A549 (cell line): ENCODE measurements around the gene TM9SF4. TPM values are rescaled to one million over a fixed set of nuclear protein-coding genes. Genes with fewer than 3 reads are reported as not detected.

ENCODE experiments used
- ATAC-seq, 2 experiments: fragments of 200-7000 bp in 1 of 2; fragments of >200 bp in 1 of 2; cut with Nextera tagmentation in 1 of 2; cut with Tn5 transposase in 1 of 2; 3 replicates each; pipeline versions ENCODE4 v1.8.0 to v1.9.1; 2018 to 2020; ENCODE audit warnings: mild to moderate bottlenecking in 1 of 2, moderate library complexity in 1 of 2
- CTCF ChIA-PET: fragments of 300-600 bp; sonication (Branson Sonifier 250); formaldehyde crosslinking; extraction: SDS; loops from one replicate; lab custom pipeline; 2021; ENCODE audit warnings: antibody characterized with exemption, inconsistent platforms; lab: Yijun Ruan, JAX
- POLR2A ChIA-PET: fragments of 350-600 bp; formaldehyde crosslinking; extraction: SDS; loops from one replicate; lab custom pipeline; 2021; ENCODE audit warnings: antibody characterized with exemption, inconsistent platforms; lab: Yijun Ruan, JAX
- DNase-seq, 2 experiments: peaks; one replicate each; pipeline versions ENCODE4 v3.0.0 to v3.0.0-alpha.2; 2011 to 2016; ENCODE audit warnings: low read depth in 1 of 2, low spot score in 1 of 2
- FAIRE-seq: peaks from 2 replicates; lab custom pipeline; 2011; peaks lifted over from hg19 to GRCh38; lab: Jason Lieb, UNC
- H3K27ac ChIP-seq, 2 experiments: fragments of >200 bp; sonication (Bioruptor Twin); formaldehyde crosslinking; 3 replicates each; pipeline ENCODE4 v1.5.1; 2016 to 2017
- H3K4me1 ChIP-seq: fragments of >200 bp; sonication (Bioruptor Twin); formaldehyde crosslinking; 3 replicates; pipeline ENCODE4 v1.6.1; 2016
- H3K4me2 ChIP-seq: fragments of >200 bp; sonication (Bioruptor Twin); formaldehyde crosslinking; 3 replicates; pipeline ENCODE4 v1.6.1; 2016
- H3K4me3 ChIP-seq: fragments of >200 bp; sonication (Bioruptor Twin); formaldehyde crosslinking; 3 replicates; pipeline ENCODE4 v1.5.1; 2016
- H3K9me3 ChIP-seq: fragments of >200 bp; sonication (Bioruptor Twin); formaldehyde crosslinking; 3 replicates; pipeline ENCODE4 v1.6.1; 2016
- CHD2 ChIP-seq: fragments of 150-350 bp; IDR thresholded peaks from 2 replicates; pipeline ENCODE4 v1.6.1; 2014; ENCODE audit warnings: low read length; ENCODE audit not compliant: partially characterized antibody
- CHD4 ChIP-seq: fragments of 200-600 bp; sonication (generic); IDR thresholded peaks from 2 replicates; pipeline ENCODE4 v1.6.1; 2016; ENCODE audit warnings: antibody characterized with exemption, mild to moderate bottlenecking, borderline replicate concordance
- EHMT2 ChIP-seq: fragments of 200-600 bp; sonication (generic); IDR thresholded peaks from 2 replicates; pipeline ENCODE4 v1.6.1; 2016; ENCODE audit warnings: antibody characterized with exemption, low read depth, mild to moderate bottlenecking, moderate library complexity
- FOSB ChIP-seq: fragments of 250-450 bp; sonication (Bioruptor Pico); IDR thresholded peaks from 2 replicates; pipeline ENCODE4 v1.5.0; 2020; ENCODE audit warnings: mild to moderate bottlenecking, moderate library complexity
- FOXS1 ChIP-seq: fragments of 250-450 bp; sonication (Bioruptor Pico); IDR thresholded peaks from 2 replicates; pipeline ENCODE4 v1.5.0; 2020; ENCODE audit warnings: mild to moderate bottlenecking, moderate library complexity
- JUN ChIP-seq, 2 experiments: fragments of >200 bp; sonication (Bioruptor Twin); formaldehyde crosslinking; IDR thresholded peaks; 2 replicates in 1 of 2; 3 replicates in 1 of 2; pipeline ENCODE4 v1.6.1; 2016 to 2017
- KDM5A ChIP-seq: fragments of 200-600 bp; sonication (generic); IDR thresholded peaks from 2 replicates; pipeline ENCODE4 v1.6.1; 2016; ENCODE audit warnings: antibody characterized with exemption, mild to moderate bottlenecking
- MAZ ChIP-seq: fragments of 150-350 bp; IDR thresholded peaks from 2 replicates; pipeline ENCODE4 v1.6.1; 2014; ENCODE audit warnings: antibody characterized with exemption, low read depth, low read length, borderline replicate concordance
- PHF8 ChIP-seq: fragments of 200-600 bp; sonication (generic); IDR thresholded peaks from 2 replicates; pipeline ENCODE4 v1.6.1; 2016; ENCODE audit warnings: low read depth, mild to moderate bottlenecking, antibody characterized with exemption, moderate library complexity, borderline replicate concordance
- RAD21 ChIP-seq, 2 experiments: fragments of >200 bp in 1 of 2; sonication (Bioruptor Twin) in 1 of 2; formaldehyde crosslinking in 1 of 2; IDR thresholded peaks in 1 of 2; conservative IDR thresholded peaks in 1 of 2; 2 replicates in 1 of 2; 3 replicates in 1 of 2; pipeline ENCODE4 v1.6.1; 2012 to 2018; ENCODE audit warnings: inconsistent platforms in 1 of 2
- RCOR1 ChIP-seq: fragments of 150-350 bp; IDR thresholded peaks from 2 replicates; pipeline ENCODE4 v1.6.1; 2014; ENCODE audit warnings: antibody characterized with exemption, low read length, low read depth
- SREBF2 ChIP-seq: fragments of 450-650 bp; IDR thresholded peaks from 2 replicates; pipeline ENCODE4 v1.6.1; 2014; ENCODE audit warnings: mild to moderate bottlenecking, moderate library complexity
- ZC3H11A ChIP-seq: fragments of 450-650 bp; IDR thresholded peaks from 2 replicates; pipeline ENCODE4 v1.6.1; 2014; ENCODE audit warnings: antibody characterized with exemption, mild to moderate bottlenecking
- ZFP36 ChIP-seq: fragments of 450-650 bp; IDR thresholded peaks from 2 replicates; pipeline ENCODE4 v1.6.1; 2014; ENCODE audit warnings: borderline replicate concordance; ENCODE audit not compliant: partially characterized antibody
- WGBS: methylation state at CpG from one replicate; pipeline ENCODE4 v1.1.6; 2017; ENCODE audit errors: missing lambda C conversion rate; 5-methylcytosine and 5-hydroxymethylcytosine counted together
- polyA plus RNA-seq, 4 experiments: library from polyadenylated mRNA; depleted of rRNA in 3 of 4; stranded (reverse); fragments of >200 nt; fragmentation: RNase III in 1 of 4; extraction: RNeasy Plus Mini Kit Qiagen cat#74134 plus additional on column Dnase treatment in 1 of 4; gene quantifications; 2 replicates in 3 of 4; 3 replicates in 1 of 4; pipeline ENCODE4 v1.2.3, GENCODE V29; 2011 to 2017
- TF ChIP-seq, protein P1 (sequence below): IDR thresholded peaks from 2 replicates; pipeline ENCODE4 v1.6.1; 2012
- TF ChIP-seq, protein P2 (sequence below): IDR thresholded peaks from 2 replicates; pipeline ENCODE4 v1.6.1; 2012; ENCODE audit warnings: low read depth, borderline replicate concordance
- TF ChIP-seq, protein P3 (sequence below): fragments of 250-450 bp; sonication (Bioruptor Pico); IDR thresholded peaks from 2 replicates; pipeline ENCODE4 v1.5.0; 2020; ENCODE audit warnings: low read depth, mild to moderate bottlenecking, moderate library complexity

TM9SF4 gene
- polyA plus RNA-seq, 2 of the 4 experiments (the other 2 are of a cell fraction) = 52.3 to 60.0 TPM

DNA sequence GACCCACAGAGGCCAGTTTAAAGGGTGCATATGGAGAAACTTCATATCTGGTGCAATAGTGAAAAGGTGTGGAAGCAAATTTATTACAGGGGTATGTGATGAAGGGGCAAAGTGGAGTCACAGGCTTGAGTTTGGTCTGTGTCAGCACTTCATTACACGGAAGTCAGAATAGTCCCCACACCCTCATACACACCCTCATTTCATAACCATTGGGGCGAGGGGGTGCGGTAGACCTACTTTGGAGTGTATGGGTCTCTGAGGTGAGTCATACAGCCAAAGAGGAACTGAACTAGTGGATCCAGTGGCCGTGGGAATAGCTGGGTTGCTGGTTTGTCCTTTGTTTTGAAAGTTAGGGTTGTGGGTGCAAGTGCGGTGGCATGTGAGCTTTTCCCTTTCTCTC lies 3.3 kb downstream of the TM9SF4 start:
- H3K4me3 ChIP-seq = no peak overlapping the region
- H3K4me2 ChIP-seq = no peak overlapping the region
- CTCF ChIA-PET = no interaction called here
- POLR2A ChIA-PET = no interaction called here
- no peaks in the 10 kb centered on the region for H3K9me3 ChIP-seq
- no peak for ATAC-seq
- TF ChIP-seq, protein P1, sequence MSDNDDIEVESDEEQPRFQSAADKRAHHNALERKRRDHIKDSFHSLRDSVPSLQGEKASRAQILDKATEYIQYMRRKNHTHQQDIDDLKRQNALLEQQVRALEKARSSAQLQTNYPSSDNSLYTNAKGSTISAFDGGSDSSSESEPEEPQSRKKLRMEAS = no peak
- TF ChIP-seq RCOR1 (no peak), ZC3H11A (no peak)
- no peak for DNase-seq
- WGBS = 93% methylated on average over 5 of the region's 5 CpGs
- FAIRE-seq = no peak
- peaks cover 10% of the 10 kb centered on the region; the same call in 2 of the 3 replicates for H3K4me1 ChIP-seq
- no peak overlapping the region for H3K27ac ChIP-seq

DNA sequence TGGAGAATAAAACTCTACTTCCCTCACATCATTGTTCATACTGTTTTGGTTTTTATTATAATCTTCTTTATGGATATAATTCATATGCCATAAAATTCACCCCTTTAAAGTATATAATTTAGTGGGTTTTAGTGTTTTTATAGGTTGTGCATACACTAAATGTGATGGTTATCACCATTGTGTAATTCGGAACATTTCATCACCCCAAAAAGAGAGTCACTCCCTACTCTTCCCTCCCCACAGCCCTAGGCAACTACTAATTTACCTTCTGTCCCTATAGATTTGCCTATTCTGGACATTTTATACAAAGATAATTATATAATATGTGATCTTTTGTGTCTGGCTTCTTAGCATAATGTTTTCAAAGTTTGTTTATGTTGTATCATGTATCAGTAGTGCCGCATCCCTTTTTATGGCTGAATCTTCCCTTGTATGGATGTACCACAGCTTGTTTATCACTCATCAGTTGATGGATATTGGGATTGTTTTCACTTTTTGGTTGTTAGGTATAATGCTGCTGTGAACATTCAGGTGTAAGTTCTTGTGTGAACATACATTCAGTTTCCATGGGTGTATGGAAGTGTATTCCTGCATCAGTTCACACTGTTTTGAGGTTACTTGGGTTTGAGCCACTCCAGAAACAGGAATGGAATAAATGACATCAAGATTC lies 4.2 kb downstream of the TM9SF4 start:
- FAIRE-seq = no peak
- H3K4me2 ChIP-seq = no peak overlapping the region
- peaks cover 10% of the 10 kb centered on the region; the same call in 2 of the 3 replicates for H3K4me1 ChIP-seq
- DNase-seq = no peak
- no peaks in the 10 kb centered on the region for H3K9me3 ChIP-seq
- no peak for ATAC-seq
- no peak overlapping the region for H3K27ac ChIP-seq
- no peak for TF ChIP-seq ZFP36
- TF ChIP-seq, all 56 proteins: peak for 0
- 92% methylated on average over 2 of the region's 2 CpGs for WGBS
- CTCF ChIA-PET = no interaction called here
- POLR2A ChIA-PET = no interaction called here
- no peak overlapping the region for H3K4me3 ChIP-seq

DNA sequence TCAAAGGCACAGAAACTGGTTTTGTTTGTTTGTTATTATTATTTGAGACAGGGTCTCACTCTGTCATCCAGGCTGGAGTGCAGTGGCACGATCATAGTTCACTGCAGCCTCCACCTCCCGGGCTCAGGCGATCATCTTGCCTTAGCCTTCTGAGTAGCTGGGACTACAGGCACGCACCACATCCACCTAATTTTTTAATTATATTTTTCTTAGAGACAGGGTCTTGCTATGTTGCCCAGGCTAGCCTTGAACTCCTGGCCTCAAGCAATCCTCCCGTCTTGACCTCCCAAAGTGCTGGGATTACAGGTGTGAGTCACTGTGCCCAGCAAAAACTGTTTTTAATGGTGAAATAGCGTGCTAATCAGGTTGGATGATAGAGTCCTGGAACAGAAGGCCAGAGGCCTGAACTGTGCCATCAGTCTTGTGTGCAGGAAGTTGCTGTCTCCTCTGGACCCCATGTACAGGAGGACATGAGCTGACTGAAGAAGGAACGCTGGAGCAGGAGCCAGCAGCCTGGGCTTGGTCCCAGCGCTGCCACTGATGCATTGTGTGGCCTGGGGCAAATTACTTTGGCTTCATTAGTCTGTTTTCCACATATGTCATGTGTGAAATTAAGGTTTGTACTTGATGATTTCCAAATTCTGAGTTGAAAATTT lies 4.9 kb downstream of the TM9SF4 start:
- no peak overlapping the region for H3K27ac ChIP-seq
- no peak for TF ChIP-seq EHMT2
- TF ChIP-seq MAZ = no peak
- no peak for TF ChIP-seq RAD21 (conservative IDR thresholded peaks at IDR 0.05 in 1 of 2, IDR thresholded peaks at IDR 0.05 in 1 of 2)
- no peak for TF ChIP-seq SREBF2
- TF ChIP-seq, protein P2, sequence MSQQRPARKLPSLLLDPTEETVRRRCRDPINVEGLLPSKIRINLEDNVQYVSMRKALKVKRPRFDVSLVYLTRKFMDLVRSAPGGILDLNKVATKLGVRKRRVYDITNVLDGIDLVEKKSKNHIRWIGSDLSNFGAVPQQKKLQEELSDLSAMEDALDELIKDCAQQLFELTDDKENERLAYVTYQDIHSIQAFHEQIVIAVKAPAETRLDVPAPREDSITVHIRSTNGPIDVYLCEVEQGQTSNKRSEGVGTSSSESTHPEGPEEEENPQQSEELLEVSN = no peak
- TF ChIP-seq CHD4 = no peak
- no peak for TF ChIP-seq KDM5A
- no peak for TF ChIP-seq CHD2
- no peak for TF ChIP-seq FOXS1 (CRISPR knock-in tag)
- TF ChIP-seq ZC3H11A = no peak
- no peak for TF ChIP-seq PHF8
- TF ChIP-seq JUN (IDR thresholded peaks at IDR 0.05) = no peak
- TF ChIP-seq FOSB (CRISPR knock-in tag) = no peak
- TF ChIP-seq, protein P3, sequence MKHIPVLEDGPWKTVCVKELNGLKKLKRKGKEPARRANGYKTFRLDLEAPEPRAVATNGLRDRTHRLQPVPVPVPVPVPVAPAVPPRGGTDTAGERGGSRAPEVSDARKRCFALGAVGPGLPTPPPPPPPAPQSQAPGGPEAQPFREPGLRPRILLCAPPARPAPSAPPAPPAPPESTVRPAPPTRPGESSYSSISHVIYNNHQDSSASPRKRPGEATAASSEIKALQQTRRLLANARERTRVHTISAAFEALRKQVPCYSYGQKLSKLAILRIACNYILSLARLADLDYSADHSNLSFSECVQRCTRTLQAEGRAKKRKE = no peak
- TF ChIP-seq, all 56 proteins: peak for 0
- Histone ChIP-seq H3K9me3 (no peaks in the 10 kb centered on the region), H3K4me2 (no peak overlapping the region), H3K4me3 (no peak overlapping the region), H3K4me1 (peaks cover 10% of the 10 kb centered on the region; the same call in 2 of the 3 replicates)
- ATAC-seq (no peak), FAIRE-seq (no peak), DNase-seq (no peak)
- ChIA-PET POLR2A (no interaction called here), CTCF (interaction anchor here (0.6 kb wide), 1 partner anchor 510 kb away, joined by 3 read pairs; no protein-coding TSS in a partner anchor)
- 90% methylated on average over 8 of the region's 8 CpGs for WGBS
